ENCODE data around the gene LRRC39. TPM values are rescaled to one million over a fixed set of nuclear protein-coding genes. Genes with fewer than 3 reads are reported as not detected.
"Not testable (repeated sequence)": the region's sequence is repeated elsewhere in the genome, so short reads cannot be mapped to it uniquely, and the experiment has no call there.

LRRC39 gene
- total RNA-seq = 187 TPM
- long read RNA-seq, transcript LRRC39-202 (10 exons, 1,396 nt) = major isoform, 131 of 190 reads
- long read RNA-seq, partial matches to known transcripts = 13 of 190 reads
- long read RNA-seq, other reads (novel, unspliced or antisense) = 45 of 190 reads

DNA sequence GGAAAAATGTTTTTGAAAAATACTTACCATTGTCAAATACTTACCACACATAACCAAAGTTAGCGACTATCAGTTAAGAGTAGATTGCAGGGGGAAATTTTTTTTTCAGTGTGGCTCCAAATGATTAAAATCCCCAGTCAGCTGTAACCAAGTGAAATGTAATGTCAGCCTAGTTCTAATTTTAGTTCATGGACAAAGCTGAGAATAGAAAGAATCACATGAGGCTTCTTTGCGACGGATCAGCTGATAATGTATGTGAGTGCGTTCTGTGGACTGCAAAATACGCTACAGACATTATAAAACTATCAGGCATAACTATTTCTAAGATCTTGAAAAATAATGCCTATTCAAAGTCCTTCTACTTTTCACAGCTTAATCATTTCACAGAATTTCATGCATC lies at the start of gene LRRC39:
TSS of gene LRRC39 (minus strand) at position 166 of the 400 bp plus-strand sequence. CDS start 9,740 bp downstream, outside the sequence.
- intact Hi-C loops (cut with DNase I) = loop anchor here (10.0 kb wide), 1 partner anchor 97 kb away; no protein-coding TSS in a partner anchor
- no peak for DNase-seq
- ATAC-seq (ENCODE audit: poor library complexity) = peak; percentile 85

DNA sequence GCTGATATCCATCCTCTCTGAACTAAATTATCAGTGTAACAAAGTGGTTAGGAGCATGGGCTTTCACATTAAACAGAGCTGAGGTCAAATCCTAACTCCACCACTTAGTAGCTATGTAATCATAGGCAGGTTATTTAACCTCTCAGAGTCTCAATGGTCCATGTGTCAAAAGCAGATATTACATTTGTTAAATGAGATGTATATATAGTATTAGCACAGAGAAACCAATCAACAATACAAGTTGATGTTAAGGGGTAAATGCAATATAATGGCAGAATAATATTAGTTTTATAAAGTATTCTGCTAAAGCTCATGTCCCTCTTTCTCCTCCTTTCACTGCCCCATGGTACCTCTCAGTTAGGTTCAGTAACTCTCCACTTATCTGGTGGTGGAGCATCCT lies 44.4 kb upstream of the LRRC39 start:
- intact Hi-C loops (cut with DNase I) = no loop called here
- no peak for DNase-seq
- ATAC-seq (ENCODE audit: poor library complexity) = no peak

DNA sequence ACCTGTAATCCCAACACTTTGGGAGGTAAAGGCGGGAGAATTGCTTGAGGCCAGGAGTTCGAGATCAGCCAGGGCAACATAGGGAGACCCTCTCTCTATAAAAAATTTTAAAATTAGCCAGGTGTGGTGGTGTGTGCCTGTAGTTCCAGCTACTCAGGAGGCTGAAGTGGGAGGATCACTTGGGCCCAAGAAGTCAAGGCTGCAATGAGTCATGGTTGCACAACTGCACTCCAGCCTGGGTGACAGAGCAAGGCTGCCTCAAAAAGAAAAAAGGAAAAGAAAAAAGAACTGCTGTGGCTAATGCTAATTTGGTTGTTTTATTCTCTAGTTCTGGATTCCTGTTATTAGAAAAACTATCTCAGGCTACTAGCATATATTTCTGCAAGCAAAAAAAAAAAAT lies 41.8 kb upstream of the LRRC39 start:
- intact Hi-C loops (cut with DNase I) = no loop called here
- DNase-seq = no peak
- ATAC-seq (ENCODE audit: poor library complexity) = no peak

DNA sequence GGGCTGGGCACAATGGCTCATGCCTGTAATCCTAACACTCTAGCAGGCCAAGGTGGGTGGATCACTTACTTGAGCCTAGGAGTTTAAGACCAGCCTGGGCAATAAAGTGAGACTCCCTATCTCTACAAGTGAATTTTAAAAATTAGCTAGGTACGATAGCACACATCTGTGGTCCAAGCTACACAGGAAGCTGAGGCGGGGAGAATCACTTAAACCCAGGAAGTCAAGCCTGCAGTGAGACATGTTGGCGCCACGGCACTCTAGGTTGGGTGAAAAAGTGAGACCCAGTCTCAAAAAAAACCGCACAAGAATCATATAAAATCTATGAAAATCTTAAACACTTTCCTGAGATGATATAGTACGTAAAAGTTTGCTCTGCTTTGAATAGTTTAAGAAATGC lies 41.4 kb upstream of the LRRC39 start:
- DNase-seq = no peak
- intact Hi-C loops (cut with DNase I) = no loop called here
- no peak for ATAC-seq (ENCODE audit: poor library complexity)

DNA sequence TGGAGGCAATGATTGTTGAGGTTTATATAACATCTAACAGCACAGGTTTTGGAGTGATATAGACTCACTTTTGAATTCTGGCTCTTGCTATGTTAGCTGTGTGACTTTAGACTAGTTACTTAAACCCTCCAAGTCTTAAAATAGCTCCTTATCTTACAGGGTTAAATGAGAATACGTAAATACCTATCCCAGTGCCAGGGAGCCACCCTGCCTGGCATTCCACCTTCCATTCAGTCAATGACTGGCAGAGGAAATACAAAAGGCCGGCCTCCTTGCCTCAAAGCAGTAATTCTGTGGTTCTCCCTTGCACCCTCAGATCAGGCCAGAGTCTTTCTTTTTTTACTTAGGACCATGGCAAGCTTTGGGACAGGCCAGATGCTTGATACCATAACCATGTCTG lies 39.8 kb upstream of the LRRC39 start:
- intact Hi-C loops (cut with DNase I) = no loop called here
- DNase-seq = peak; percentile 52
- peak; percentile 95 for ATAC-seq (ENCODE audit: poor library complexity)

DNA sequence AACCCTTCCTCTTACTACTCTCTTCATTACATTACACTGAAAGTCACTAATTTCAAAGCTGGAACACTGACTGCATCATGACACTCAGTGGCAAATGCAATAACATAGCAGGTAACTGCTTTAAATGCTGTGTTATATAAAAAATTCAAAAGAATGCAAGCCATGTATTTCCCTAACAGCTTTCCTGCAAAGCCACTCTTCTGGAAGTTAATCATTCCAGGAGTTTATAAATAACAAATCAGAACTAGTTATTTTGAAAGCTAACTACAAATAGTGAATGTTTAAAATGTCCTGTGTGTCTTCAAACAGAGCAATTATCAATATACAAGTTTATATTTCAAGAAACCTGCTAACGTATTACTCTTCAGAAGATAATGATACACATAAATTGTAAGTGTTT lies 37.0 kb upstream of the LRRC39 start:
- no peak for DNase-seq
- intact Hi-C loops (cut with DNase I) = no loop called here
- no peak for ATAC-seq (ENCODE audit: poor library complexity)

DNA sequence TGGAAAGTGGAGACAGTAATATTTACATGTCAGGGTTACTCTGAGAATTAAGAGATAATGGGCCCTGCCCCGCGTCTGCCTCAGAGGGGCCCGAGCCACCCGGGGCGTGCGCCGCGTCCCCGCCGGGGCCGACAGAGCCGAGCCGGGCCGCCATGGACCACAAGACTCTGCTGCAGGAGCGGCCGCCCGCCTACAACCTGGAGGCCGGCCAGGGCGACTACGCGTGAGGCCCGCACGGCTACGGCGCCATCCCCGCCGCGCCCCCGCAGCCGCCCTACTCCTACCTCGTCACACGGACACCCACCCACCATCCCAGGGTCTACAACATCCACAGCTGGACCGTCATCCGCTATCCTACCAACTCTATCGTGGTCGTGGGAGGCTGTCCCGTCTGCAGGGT lies 35.1 kb upstream of the LRRC39 start:
- ATAC-seq (ENCODE audit: poor library complexity) (no peak), DNase-seq (no peak)
- intact Hi-C loops (cut with DNase I) = no loop called here

DNA sequence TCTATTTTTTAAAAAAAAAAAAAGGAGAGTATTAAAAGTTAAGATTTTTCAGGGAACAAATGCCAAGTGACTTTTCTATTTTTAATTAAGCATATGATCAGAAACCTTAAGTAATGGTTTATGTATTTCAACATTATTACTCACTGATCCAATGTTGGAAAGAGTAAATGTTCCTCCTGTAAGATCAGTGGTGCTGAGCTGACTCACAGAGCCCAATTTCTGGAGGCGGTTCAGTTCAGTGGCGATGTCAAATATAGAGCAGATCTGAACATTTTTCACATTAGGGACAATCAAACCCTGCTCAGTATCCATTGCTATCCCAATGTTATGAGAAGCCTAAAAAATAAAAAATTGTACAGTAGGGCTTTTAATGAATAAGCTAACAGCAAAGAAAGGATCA lies 28.2 kb upstream of the LRRC39 start:
- ATAC-seq (ENCODE audit: poor library complexity) (no peak), DNase-seq (no peak)
- intact Hi-C loops (cut with DNase I) = no loop called here

DNA sequence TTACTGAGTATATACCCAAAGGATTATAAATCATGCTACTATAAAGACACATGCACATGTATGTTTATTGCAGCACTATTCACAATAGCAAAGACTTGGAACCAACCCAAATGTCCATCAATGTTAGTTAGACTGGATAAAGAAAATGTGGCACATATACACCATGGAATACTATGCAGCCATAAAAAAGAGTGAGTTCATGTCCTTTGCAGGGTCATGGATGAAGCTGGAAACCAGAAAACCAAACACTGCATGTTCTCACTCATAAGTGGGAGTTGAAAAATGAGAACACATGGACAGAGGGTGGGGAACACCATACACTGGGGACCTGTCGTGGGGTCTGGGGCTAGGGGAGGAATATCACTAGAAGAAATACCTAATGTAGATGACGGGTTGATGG lies 27.5 kb upstream of the LRRC39 start:
- DNase-seq; intact Hi-C loops (cut with DNase I); ATAC-seq (ENCODE audit: poor library complexity): not testable (repeated sequence)

DNA sequence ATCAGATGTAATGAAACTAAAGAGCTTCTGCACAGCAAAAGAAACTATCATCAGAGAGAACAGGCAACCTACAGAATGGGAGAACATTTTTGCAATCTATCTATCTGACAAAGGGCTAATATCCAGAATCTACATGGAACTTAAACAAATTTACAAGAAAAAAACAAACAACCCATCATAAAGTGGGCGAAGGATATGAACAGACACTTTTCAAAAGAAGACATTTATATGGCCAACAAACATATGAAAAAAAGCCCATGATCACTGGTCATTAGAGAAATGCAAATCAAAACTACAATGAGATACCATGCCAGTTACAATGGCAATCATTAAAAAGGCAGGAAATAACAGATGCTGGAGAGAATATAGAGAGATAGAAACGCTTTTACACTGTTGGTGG lies 27.0 kb upstream of the LRRC39 start:
- intact Hi-C loops (cut with DNase I); DNase-seq; ATAC-seq (ENCODE audit: poor library complexity): not testable (repeated sequence)

DNA sequence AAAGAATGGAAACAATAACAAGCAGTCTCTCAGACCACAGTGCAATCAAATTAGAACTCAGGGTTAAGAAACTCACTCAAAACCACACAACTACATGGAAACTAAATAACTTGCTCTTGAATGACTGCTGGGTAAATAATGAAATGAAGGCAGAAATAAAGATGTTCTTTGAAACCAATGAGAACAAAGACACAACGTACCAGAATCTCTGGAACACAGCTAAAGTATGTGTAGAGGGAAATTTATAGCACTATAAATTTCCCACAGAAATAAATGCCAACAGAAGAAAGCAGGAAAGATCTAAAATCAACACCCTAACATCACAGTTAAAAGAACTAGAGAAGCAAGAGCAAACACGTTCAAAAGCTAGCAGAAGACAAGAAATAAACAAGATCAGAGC lies 24.6 kb upstream of the LRRC39 start:
- ATAC-seq (ENCODE audit: poor library complexity); DNase-seq; intact Hi-C loops (cut with DNase I): not testable (repeated sequence)

DNA sequence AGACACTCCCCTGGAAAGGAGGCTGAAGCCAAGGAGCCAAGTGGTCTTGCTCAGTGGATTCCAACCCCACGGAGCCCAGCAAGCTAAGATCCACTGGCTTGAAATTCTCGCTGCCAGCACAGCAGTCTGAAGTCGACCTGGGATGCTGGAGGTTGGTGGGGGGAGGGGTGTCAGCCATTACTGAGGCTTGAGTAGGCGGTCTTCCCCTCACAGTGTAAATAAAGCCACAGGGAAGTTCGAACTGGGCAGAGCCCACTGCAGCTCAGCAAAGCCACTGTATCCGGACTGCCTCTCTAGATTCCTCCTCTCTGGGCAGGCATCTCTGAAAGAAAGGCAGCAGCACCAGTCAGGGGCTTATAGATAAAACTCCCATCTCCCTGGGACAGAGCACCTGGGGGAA lies 22.0 kb upstream of the LRRC39 start:
- intact Hi-C loops (cut with DNase I); DNase-seq; ATAC-seq (ENCODE audit: poor library complexity): not testable (repeated sequence)

DNA sequence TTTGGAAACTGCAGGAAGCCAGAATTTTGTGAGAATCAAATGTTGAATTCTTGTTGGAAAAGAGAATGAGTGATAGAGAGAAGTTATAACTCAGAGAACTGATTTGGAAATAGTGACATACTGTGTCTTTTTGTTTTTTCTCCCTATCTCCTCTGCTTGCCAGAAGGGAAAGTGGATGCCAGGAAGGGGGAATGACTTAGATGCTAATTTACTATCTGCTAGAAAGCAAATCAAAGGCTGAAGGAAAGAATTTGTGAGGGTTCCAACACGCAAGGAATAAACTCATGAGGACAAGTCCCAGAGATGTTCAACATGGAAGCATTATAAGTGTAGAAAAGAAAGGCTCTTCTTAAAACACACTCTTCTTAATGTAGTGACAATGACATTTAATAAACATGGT lies 20.5 kb upstream of the LRRC39 start:
- ATAC-seq (ENCODE audit: poor library complexity) (no peak), DNase-seq (no peak)
- intact Hi-C loops (cut with DNase I) = no loop called here

DNA sequence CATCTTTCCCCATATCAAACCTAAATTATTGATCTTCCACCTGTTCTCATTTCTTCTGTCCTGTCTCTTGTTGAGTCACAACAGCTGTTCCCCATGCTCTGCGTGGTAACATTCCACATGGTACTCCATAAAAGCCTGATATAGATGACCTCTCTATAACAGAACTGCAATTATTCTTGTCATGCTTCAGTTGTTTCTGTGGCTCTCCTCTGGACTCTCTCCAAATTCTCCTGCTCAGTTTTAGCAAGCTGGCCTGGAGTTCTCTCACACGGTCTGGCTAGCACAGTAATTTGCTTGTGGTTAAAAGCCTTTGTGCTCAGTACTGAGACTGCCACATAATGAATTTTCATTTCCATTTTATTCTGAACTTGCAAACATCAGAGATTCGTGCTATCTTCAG lies 10.6 kb upstream of the LRRC39 start:
- ATAC-seq (ENCODE audit: poor library complexity) (peak; percentile 87), DNase-seq (peak; percentile 36)
- intact Hi-C loops (cut with DNase I) = no loop called here

DNA sequence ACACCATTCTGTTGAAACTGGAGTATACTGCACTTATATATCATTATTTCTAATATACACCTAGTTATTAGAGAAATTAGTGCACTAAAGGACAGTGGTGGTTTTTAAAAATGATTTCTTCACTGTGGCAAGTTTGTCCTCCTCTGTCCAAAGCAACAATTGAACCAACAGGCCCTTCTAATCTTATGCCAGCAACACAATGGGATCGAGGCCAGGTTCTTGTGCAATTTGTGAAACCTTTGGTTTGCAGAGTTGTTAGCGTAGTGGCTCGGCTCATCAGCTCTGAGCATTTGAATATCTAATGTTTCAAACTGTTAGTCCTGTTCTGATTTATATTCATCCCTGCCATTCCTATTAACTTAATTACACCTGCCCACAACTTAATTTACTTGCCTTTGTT lies 9.9 kb upstream of the LRRC39 start:
- ATAC-seq (ENCODE audit: poor library complexity) (peak; percentile 92), DNase-seq (peak; percentile 60)
- intact Hi-C loops (cut with DNase I) = no loop called here

DNA sequence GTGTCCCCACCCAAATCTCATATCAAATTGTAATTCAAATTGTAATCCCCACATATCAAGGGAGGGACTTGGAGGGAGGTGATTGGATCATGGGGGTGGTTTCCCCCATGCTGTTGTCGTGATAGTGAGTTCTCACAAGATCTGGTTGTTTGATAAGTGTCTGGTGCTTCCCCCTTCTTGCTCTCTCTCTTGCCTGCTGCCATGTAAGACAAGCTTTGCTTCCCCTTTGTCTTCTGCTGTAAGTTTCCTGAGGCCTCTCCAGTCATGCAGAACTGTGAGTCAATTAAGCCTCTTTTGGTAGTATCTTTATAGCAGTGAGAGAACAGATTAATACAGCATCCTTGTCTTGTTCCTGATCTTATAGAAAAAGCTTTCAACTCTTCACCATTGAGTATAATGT lies 6.5 kb upstream of the LRRC39 start:
- no peak for ATAC-seq (ENCODE audit: poor library complexity)
- DNase-seq = no peak
- intact Hi-C loops (cut with DNase I) = no loop called here

DNA sequence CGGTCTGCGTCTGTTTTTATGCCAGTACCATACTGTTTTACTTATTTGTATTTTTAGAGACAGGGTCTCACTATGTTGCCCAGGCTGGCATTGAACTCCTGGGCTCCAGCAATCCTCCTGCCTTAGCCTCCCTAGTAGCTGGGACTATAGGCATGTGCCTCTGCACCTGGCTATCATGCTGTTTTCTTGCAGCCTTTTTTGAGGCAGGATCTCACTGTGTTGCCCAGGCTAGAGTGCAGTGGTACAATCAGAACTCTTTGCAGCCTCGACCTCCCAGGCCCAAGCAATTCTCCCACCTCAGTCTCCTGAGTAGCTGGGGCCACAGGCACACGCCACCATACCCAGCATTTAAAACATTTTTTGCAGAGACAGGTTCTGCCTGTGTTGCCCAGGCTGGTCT lies 5.3 kb upstream of the LRRC39 start:
- DNase-seq (no peak), ATAC-seq (ENCODE audit: poor library complexity) (no peak)
- intact Hi-C loops (cut with DNase I) = no loop called here

DNA sequence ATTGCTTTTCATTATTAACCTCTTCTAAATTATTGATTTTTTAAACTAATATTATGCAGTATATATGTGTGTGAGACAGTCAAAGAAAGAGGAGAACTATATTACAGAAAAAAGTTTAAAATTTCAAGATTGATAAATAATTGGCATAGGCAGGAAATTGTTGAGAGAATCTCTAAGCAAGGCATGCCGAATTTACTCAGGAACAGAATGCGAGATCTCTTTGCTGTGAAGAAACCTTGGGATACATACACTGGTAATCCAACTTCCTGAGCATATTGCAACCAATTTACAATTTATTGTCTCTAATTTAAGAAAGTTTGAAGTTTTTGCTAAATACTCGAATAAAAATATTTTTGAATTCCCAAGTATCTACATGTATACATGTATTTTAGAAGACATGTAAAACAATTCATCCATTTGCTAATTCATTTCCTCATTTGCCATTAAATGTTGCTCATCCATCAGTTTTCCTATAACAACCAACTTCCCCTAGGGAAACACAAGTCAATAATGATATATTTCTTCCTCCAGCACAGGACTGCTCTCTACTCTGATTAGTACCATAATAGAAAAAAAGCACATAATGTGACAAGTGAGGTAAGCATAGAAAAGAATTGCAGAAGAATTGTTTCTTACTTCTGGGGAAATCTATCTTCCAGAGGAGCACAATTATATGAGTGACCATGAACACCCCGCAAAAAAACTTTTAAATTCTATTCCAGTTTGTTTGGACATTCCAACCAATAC lies 588 bp downstream of the LRRC39 start:
- intact Hi-C loops (cut with DNase I) = loop anchor here (10.0 kb wide), 1 partner anchor 97 kb away; no protein-coding TSS in a partner anchor
- no peak for DNase-seq
- peak; percentile 57 for ATAC-seq (ENCODE audit: poor library complexity)

DNA sequence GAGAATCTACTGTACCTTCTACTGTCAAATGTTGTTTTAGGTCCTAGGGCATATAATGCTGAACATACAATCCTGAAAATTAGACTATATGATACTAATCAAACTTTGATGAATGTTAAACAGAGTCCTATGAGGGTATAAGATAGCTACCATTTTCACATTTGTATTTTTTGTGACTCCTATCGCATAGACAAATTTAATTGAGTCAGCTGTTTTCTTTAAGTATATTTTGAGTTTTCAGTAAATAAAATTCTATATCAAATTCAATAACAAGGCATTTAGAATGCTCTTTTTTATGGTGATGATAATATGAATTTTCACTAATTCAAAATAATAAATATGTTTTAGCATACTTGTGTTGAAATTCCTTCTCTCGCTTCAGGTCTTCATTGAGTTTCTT lies 10.0 kb downstream of the LRRC39 start:
- intact Hi-C loops (cut with DNase I) = no loop called here
- no peak for ATAC-seq (ENCODE audit: poor library complexity)
- DNase-seq = no peak

DNA sequence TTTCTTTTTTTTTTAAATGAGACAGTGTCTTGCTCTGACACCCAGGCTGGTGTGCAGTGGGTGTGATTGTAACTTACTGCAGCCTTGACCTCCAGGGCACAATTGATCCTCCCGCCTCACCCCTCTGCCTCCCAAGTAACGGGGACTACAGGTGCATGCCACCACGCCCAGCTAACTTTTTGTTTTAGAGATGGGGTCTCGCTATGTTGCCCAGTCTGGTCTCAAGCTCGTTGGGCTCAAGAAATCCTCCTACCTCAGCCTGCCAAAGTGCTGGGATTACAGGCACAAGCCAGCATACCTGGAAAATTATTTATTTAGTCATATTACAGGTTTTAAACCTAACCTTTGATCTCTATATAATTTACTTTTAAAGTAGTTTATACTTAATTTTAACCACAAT lies 13.4 kb downstream of the LRRC39 start:
- intact Hi-C loops (cut with DNase I) = no loop called here
- ATAC-seq (ENCODE audit: poor library complexity) (peak; percentile 37), DNase-seq (no peak)

DNA sequence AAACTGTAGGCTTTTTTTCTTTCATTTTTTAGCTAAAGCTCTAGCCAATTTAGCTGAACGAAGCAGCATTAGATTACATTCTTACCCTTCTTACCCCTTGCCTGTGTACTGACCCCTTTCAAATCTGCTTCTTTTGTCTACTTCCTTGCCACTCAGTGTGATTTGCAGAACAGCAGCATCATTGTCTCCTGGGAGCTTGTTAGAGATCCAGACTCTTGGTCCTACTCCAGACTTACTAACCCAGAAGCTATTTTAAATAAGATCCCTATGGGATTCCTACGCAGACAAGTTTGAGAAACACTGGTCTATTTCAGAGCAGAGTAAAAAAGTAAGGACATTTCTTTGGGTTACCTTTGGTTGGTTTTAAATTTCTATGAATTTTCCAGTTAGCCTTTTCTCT lies 13.8 kb downstream of the LRRC39 start:
- intact Hi-C loops (cut with DNase I) = no loop called here
- peak; percentile 79 for ATAC-seq (ENCODE audit: poor library complexity)
- DNase-seq = no peak

Data from Right ventricle myocardium superior (tissue), 1 donor.